ENCODE results near the gene NPY. TPM values are rescaled to one million over a fixed set of nuclear protein-coding genes. Genes with fewer than 3 reads are reported as not detected.

NPY gene
- total RNA-seq, 4 donors from 2014 or later = 5.8 to 19.2 (median 11.9) TPM

DNA sequence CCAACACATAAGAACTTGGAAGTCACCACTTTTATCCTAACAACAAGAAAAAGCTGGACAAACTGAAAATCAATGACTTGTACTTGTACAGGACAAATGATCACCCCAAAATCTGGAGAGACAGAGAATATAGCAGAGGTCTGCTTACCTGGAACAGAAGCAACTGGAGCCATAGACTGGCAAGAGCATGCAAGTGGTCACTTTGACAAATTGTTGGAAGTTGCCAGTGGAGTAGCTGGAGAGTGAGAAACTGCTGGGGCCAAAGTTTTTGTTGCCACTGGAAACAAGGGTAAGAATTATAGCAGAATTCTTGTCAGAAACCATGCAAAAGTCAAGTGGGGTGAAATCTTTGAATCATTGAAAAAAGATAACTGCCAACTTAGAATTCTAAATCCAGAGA is 35.2 kb downstream of the NPY start:
- Histone ChIP-seq H3K27me3 (peaks cover 19% of the 10 kb centered on the region), H3K4me1 (no peaks in the 10 kb centered on the region), H3K9me3 (no peaks in the 10 kb centered on the region), H3K4me3 (no peak overlapping the region), H3K27ac (no peak overlapping the region), H3K36me3 (no peaks in the 10 kb centered on the region)
- TF ChIP-seq EP300 (IDR thresholded peaks at IDR 0.05) (no peak), POLR2AphosphoS5 (IDR thresholded peaks at IDR 0.05) (no peak), POLR2A (IDR thresholded peaks at IDR 0.05) (no peak)
- TF ChIP-seq, protein P1, sequence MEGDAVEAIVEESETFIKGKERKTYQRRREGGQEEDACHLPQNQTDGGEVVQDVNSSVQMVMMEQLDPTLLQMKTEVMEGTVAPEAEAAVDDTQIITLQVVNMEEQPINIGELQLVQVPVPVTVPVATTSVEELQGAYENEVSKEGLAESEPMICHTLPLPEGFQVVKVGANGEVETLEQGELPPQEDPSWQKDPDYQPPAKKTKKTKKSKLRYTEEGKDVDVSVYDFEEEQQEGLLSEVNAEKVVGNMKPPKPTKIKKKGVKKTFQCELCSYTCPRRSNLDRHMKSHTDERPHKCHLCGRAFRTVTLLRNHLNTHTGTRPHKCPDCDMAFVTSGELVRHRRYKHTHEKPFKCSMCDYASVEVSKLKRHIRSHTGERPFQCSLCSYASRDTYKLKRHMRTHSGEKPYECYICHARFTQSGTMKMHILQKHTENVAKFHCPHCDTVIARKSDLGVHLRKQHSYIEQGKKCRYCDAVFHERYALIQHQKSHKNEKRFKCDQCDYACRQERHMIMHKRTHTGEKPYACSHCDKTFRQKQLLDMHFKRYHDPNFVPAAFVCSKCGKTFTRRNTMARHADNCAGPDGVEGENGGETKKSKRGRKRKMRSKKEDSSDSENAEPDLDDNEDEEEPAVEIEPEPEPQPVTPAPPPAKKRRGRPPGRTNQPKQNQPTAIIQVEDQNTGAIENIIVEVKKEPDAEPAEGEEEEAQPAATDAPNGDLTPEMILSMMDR (IDR thresholded peaks at IDR 0.05) = no peak
- no peak for ATAC-seq

DNA sequence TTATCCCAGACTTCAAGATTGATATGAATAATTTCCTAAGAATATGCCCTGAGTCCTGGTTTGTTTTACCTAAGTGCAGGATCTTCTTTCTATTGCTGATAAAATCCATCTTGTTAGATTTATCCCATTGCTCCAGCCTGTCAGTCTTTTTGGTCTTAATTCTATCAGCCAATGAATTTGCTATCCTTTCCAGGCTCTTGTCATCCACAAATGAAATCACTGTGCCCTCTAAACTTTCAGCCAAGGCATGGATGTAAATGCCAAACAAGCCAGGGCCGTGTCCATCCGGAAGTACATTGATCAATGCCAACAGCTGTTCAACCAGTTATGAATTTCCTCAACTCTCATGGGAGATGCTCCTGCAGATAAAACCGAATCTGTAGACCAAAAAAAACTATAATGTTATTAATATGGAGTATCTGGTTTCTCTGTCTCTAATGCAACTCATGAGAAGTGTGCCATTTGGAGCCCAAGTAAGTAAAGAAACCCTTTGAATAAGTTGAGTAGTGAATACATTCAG is 40.0 kb downstream of the NPY start:
- H3K4me3 ChIP-seq = no peak overlapping the region
- WGBS, 2 donors (ENCODE audit: low coverage in 1 of 2) = 41 to 69% methylated on average over 3 of the region's 3 CpGs
- no peaks in the 10 kb centered on the region for H3K4me1 ChIP-seq
- H3K36me3 ChIP-seq = no peaks in the 10 kb centered on the region
- H3K9me3 ChIP-seq = no peaks in the 10 kb centered on the region
- no peak for ATAC-seq
- no peak overlapping the region for H3K27ac ChIP-seq
- TF ChIP-seq POLR2A (IDR thresholded peaks at IDR 0.05) = no peak
- TF ChIP-seq, protein P1 (IDR thresholded peaks at IDR 0.05) = no peak
- TF ChIP-seq EP300 (IDR thresholded peaks at IDR 0.05) = no peak
- H3K27me3 ChIP-seq = peaks cover 7% of the 10 kb centered on the region

DNA sequence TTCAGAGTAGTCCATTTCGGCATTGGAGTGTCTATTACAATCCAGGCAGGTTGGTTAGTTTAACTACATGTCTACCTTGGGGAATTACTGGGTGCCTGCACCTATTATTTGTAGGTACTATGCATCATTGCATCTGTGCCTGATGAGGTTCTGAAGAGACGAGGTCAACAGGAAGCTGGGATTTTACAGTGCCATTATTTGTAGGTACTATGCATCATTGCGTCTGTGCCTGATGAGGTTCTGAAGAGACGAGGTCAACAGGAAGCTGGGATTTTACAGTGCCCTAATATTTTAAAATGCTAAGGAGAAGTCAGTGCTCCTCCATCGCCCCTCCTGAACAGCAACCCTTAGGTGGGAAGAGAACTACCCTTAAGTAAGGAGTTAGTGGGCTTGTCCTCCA is 41.7 kb downstream of the NPY start:
- no peaks in the 10 kb centered on the region for H3K4me1 ChIP-seq
- no peaks in the 10 kb centered on the region for H3K27me3 ChIP-seq
- H3K27ac ChIP-seq = no peak overlapping the region
- 80 to 85% methylated on average over 4 of the region's 5 CpGs for WGBS, 2 donors (ENCODE audit: low coverage in 1 of 2)
- H3K9me3 ChIP-seq = no peaks in the 10 kb centered on the region
- no peak for ATAC-seq
- H3K4me3 ChIP-seq = no peak overlapping the region
- TF ChIP-seq EP300 (IDR thresholded peaks at IDR 0.05) (no peak), POLR2AphosphoS5 (IDR thresholded peaks at IDR 0.05) (no peak), POLR2A (IDR thresholded peaks at IDR 0.05) (no peak)
- TF ChIP-seq, protein P1 (IDR thresholded peaks at IDR 0.05) = no peak
- H3K36me3 ChIP-seq = no peaks in the 10 kb centered on the region

DNA sequence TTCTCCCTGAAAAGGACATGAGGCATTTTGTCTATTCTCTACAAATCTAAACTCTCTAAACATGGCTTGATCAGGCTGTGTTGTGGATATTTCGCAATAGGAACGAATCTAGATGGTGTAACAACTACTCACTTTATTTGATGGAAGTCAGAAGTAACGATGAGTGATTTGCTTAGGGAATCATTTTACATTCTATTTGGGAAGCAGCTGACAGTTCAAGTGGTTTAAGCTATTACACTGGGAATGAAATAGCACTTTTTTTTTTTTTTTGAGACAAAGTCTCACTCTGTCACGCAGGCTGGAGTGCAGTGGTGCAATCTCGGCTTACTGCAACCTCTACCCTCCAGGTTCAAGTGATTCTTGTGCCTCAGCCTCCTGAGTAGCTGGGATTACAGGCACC is 44.1 kb downstream of the NPY start:
- no peaks in the 10 kb centered on the region for H3K36me3 ChIP-seq
- TF ChIP-seq POLR2A (IDR thresholded peaks at IDR 0.05) (no peak), POLR2AphosphoS5 (IDR thresholded peaks at IDR 0.05) (no peak), EP300 (IDR thresholded peaks at IDR 0.05) (no peak)
- TF ChIP-seq, protein P1 (IDR thresholded peaks at IDR 0.05) = no peak
- no peak for ATAC-seq
- no peak overlapping the region for H3K4me3 ChIP-seq
- H3K27ac ChIP-seq = no peak overlapping the region
- H3K27me3 ChIP-seq = no peaks in the 10 kb centered on the region
- H3K4me1 ChIP-seq = no peaks in the 10 kb centered on the region
- 66 to 67% methylated on average over 5 of the region's 5 CpGs for WGBS, 2 donors (ENCODE audit: low coverage in 1 of 2)
- no peaks in the 10 kb centered on the region for H3K9me3 ChIP-seq

DNA sequence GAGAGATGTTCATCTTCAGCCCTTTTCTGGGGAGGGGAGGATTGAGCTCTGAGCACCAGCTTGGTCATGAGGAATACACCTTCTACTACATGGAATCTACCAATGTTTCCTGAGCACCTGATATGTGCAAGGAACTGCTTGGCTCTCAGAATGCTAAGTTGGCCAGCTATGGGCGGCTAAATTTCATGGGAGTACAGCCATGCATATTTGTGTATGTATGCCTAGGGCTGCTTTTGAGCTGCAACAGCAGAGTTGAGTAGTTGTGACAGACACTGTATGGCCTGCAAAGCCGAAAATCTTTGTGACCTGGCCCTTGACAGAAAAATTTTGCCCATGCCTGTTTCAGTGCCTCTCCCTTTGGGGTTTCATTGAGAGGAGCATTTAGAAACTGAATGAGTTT is 44.9 kb downstream of the NPY start:
- Histone ChIP-seq H3K36me3 (no peaks in the 10 kb centered on the region), H3K4me3 (no peak overlapping the region), H3K27me3 (no peaks in the 10 kb centered on the region), H3K27ac (no peak overlapping the region), H3K4me1 (no peaks in the 10 kb centered on the region), H3K9me3 (no peaks in the 10 kb centered on the region)
- WGBS, 2 donors (ENCODE audit: low coverage in 1 of 2) = 44 to 67% methylated on average over 1 to 2 of the region's 2 CpGs
- no peak for ATAC-seq
- TF ChIP-seq POLR2A (IDR thresholded peaks at IDR 0.05) (no peak), EP300 (IDR thresholded peaks at IDR 0.05) (no peak), POLR2AphosphoS5 (IDR thresholded peaks at IDR 0.05) (no peak)
- TF ChIP-seq, protein P1 (IDR thresholded peaks at IDR 0.05) = no peak

Measured in gastroesophageal sphincter (tissue), 4 donors.